Measurements from ENCODE around the gene MUC4.
"Not testable (repeated sequence)": the region's sequence is repeated elsewhere in the genome, so short reads cannot be mapped to it uniquely, and the experiment has no call there.

The MUC4 gene

DNA sequence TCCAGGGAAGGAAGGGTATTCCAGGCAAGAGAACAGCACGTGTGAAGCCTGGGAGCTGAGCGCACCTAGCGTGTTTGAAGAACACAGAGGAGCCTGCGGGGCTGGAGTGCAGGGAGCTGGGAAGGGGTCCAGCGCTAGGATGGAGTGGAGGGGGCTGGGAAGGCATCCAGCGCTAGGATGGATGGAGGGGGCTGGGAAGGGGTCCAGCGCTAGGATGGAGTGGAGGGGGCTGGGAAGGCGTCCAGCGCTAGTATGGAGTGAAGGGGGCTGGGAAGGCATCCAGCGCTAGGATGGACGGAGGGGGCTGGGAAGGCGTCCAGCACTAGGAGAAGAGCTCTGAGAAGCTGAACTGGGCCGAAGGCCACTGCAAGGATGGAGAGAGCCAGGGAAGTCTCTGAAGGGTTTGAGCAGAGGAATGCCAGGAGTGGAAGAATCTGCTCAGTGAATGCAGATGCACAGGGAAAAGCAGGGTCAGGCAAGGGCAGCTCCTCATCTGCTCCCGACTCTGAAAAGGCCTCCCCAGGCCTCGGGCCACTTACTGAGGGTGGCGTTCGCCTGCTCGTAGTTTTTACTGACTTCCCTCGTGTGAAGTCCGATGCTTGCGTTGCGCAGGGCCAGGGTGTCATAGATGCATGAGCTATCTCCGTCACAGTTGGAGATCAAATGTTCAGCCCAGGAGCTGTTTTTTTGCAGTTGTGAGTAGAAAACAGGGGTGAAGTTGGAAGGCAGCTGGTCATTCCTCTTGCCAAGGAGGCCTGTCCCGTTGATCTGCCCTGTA lies 51.2 kb downstream of the MUC4 start:
- DNase-seq = no peak

- no peak for DNase-seq
Measured at GRCh38 chr3:195758721-195759353, 52.9 kb downstream of the MUC4 start.

GRCh38 chr3:195757827-195758226 lies 53.9 kb downstream of the MUC4 start:
- no peak for DNase-seq

DNA sequence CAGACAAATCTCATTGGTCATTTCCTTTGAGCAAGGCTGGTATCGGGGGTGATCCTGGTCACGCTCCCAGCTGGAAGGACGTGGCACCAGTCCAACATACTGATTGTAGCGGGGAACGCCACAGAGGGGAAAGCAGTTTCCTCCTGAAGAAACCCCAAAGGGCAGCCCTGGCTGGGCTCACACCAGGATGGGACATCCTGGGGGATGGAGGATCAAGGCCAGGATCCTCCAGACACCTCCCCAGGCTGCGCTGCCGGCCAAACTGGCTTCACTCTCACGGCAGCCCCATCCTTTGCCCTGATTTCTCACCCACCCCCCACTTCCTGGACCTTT lies 54.3 kb downstream of the MUC4 start:
- no peak for DNase-seq

- DNase-seq = no peak
Measured at GRCh38 chr3:195755791-195756676, 55.7 kb downstream of the MUC4 start.

DNA sequence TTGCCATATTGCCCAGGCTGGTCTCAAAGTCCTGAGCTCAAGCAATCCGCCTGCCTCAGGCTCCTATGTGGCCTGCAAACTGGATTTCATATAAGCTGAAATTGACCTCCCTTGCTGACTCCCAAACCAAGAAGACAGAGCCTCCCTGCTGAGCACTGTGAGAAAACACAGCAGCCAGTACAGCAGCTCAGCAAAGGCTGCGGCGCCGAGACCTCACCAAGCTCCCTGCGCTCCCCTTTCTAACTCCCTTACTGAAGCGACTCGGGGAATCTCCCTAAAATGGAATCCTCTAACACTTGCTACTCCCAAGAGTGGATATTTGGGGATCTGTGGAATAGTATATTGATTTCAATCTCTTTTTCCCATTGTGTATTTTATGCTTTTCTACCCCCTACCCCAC lies 56.3 kb downstream of the MUC4 start:
- no peak for DNase-seq

DNA sequence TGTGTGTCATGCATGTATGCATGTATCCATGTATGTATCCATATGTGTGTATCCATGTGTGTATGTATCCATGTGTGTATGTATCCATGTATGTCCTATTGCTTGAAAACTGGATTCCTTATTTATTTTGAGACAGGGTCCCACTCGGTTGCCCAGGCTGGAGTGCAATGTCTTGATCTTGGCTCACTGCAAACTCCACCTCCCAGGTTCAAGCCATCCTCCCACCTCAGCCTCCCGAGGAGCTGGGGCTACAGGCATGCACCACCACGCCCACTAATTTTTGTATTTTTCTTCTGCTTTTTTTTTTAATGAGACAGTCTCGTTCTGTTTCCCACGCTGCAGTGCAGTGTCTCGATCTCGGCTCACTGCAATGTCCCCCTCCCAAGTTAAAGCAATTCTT lies 56.8 kb downstream of the MUC4 start:
- DNase-seq = no peak

DNA sequence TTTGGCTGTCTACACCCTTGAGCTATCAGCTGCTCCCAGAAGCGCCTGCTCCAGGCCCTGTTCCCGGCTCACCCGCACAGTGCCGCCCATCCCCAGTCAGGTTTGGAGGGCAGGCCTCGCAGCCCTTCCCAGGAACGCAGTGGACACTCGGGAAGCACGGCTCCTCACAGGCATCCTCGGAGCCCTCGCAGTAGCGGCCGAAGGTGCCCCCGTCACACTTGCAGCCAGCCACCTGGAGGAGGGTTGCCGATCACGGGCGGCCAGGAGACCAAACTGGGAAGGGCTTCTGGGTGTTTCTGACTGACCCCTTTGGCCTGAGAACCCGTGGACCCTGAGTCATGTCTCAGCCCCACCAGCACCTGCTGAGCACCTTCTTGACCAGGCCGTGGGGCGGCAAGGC lies 57.6 kb downstream of the MUC4 start:
- DNase-seq = no peak

GRCh38 chr3:195753581-195753980 lies 58.1 kb downstream of the MUC4 start:
- DNase-seq = no peak

GRCh38 chr3:195752546-195753331 lies 59.0 kb downstream of the MUC4 start:
- no peak for DNase-seq

DNA sequence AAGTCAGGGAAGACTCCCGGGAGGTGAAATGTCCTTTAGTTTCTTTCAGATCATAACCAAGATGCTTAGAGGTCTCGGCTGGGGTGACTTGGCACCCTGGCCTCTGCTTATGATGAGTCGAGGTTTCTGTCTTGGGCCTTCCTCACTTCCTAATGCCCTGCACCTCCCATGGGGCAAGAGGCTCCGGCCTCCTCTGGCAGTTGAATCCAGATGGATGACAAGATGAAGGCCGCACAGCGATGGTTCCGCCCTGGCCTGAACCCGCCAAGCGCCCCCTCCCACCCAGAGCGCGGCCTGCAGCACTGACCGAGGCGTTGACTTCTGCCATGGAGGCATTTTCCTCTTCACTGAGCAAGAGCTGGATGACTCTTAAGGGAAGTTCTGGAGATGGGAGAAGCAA lies 59.7 kb downstream of the MUC4 start:
- no peak for DNase-seq

DNA sequence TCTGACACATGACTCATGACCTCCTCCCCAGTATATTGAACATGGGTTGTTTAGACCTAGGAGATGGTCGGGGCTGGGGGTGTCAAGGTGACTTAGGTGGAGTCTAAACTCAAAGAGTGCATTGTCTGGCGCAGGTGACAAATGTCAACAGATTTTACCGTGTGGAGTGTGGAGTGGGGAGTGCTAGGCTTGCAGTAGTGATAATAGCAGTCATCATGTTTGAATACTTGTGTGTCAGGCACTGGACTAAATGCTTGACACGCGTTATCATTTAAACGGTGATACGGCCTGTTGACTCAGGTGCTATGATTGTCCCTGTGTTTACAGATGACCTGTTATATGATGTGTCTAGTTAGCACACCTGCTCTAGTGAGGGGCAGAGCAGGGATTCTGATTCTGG lies 60.2 kb downstream of the MUC4 start:
- no peak for DNase-seq

DNA sequence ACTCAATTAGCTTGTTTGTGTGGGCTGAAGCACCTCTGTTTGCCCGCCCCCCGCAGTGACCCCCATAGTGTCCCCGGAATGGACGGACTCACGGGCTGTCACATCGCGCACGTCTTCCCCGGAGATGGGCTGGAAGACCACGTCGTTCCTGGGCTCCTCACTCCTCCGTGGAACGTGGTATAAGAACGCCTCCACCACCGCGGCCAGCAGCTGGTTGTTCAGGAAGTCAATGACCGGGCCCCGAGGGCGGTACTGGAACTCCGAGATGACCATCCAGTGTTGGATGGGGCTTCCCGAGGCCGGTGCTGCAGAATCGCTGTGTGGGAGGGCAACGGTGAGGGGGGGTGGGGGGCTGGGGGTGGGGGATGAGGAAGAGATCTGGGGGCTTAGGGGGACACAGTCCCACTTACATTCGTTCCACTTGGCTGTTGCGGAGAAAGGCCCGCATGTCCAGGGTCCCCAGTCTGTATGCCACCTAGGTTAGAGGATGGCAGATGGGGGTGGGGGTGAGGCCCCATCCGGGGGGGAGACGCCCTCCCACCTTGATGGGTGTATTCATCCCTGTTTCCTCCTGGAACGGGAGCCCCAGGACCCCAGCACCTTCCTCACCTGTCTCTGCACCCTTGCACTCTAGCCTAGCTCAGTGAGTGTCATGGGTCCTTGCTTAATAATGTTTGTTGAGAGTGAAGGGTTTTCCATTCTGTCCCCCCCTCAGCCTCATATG lies 60.8 kb downstream of the MUC4 start:
- no peak for DNase-seq

DNA sequence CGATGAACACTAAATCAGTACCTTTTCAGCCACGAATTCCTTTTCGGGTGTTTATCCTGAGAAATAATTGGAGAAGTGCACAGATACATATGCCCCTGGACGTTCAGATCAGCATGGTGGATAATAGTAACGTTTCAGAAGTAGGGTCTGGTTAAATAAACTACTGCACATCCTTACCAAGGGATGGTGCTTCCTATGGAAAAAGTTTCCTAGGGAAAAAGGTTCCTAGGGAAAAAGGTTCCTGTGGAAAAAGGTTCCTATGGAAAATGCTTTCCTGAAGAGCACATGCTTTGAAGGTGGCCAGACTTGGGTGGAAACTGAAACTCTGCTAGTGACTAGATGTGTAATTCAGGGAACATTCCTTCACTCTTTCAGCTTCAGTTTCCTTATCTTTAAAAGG lies 62.6 kb downstream of the MUC4 start:
- not testable (repeated sequence) for DNase-seq

DNA sequence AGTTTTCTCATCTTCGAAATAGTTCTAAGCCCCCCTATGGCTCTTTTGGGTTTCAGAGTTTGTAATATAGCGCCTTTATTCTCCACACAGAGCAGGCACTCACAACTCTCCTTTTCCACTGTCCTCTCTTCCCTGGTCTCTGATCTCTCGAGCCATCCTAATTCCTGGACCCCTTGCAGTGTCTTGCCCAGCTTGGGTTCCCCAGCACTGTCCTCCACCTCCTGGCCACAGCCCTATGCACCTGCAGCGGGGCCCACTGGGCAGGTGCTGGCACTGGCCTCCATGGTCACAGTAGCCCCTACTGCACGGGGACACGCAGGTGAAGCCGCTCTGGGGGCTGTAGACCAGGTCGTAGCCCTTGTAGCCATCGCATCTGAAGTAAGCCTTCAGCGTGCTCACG lies 63.1 kb downstream of the MUC4 start:
- no peak for DNase-seq

DNA sequence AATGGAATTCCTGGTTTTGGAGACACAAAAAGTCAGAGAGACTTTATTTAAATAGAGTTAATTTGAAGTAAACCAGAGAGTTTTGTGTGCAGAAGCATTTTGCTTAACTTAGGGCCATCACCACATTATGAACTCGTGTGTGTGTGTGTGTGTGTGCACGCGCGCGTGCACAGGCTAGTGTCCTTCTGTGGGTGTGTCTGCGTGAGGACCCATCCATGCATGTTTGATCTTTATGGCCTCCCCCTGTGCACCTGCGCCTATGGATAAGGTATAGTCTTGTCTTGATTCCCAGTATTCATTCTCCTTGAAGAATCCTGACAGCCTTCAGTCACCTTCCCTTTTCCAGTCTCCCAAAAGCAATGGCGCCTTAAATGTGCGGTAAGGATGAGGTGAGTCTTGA lies 65.0 kb downstream of the MUC4 start:
- no peak for DNase-seq

GRCh38 chr3:195746346-195746745 lies 65.4 kb downstream of the MUC4 start:
- DNase-seq = no peak

- DNase-seq = no peak
Measured at GRCh38 chr3:195744437-195744836, 67.3 kb downstream of the MUC4 start.

DNA sequence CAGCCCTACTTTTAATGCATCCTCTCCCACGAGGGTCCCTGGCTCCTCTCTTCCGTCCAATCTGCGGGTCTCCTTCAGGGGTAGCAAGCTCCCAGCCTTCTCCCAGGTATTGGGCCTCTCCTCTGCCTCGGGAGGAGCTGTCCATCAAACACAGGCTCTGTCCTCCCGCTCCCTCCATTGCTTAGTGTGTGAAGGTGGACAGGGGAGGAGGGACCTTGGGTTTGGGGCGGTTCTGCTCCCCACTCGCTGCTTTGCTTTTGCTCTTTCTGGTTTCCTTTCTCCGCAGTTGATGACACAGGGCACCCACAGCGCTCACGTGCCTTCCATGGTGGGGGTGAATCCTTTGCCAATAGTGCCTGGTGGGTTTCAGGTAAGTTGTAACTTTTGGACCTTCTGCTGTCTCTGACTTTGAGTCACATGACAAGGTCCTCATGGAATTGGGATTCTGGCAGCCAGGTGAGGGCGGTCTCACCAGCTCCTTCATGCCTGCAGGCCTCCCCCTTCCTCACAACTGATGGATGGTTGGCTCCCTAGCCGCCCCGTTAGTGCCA lies 72.1 kb downstream of the MUC4 start:
- DNase-seq = no peak

GRCh38 chr3:195738274-195739044 lies 73.3 kb downstream of the MUC4 start:
- DNase-seq = no peak

GRCh38 chr3:195737782-195738181 lies 73.9 kb downstream of the MUC4 start:
- DNase-seq = not testable (repeated sequence)

All from NCI-H526 treated with DMSO at 0.1 percent for 48 hours (cell line).